T-helper 2 cell treated with Interferon-gamma antibody and Interleukin-4, amounts not matched to agents 100 ng/mL and 5 ng/mL, for 36 hours (primary cell): Measurements from ENCODE around the gene RACK1. TPM values are rescaled to one million over a fixed set of nuclear protein-coding genes. Genes with fewer than 3 reads are reported as not detected.
"Not testable (repeated sequence)": the region's sequence is repeated elsewhere in the genome, so short reads cannot be mapped to it uniquely, and the experiment has no call there.

Experiments
- intact Hi-C: fragments of 100-400 bp; cut with micrococcal nuclease; formaldehyde crosslinking; loops from one replicate; pipeline ENCODE4 v1.15.1; 2023
- total RNA-seq: library from RNA; stranded (reverse); gene quantifications from 2 replicates; pipeline ENCODE4 v1.2.3, GENCODE V29; 2022

Gene RACK1
- total RNA-seq: 1,850 and 1,865 TPM in 2 replicates

DNA sequence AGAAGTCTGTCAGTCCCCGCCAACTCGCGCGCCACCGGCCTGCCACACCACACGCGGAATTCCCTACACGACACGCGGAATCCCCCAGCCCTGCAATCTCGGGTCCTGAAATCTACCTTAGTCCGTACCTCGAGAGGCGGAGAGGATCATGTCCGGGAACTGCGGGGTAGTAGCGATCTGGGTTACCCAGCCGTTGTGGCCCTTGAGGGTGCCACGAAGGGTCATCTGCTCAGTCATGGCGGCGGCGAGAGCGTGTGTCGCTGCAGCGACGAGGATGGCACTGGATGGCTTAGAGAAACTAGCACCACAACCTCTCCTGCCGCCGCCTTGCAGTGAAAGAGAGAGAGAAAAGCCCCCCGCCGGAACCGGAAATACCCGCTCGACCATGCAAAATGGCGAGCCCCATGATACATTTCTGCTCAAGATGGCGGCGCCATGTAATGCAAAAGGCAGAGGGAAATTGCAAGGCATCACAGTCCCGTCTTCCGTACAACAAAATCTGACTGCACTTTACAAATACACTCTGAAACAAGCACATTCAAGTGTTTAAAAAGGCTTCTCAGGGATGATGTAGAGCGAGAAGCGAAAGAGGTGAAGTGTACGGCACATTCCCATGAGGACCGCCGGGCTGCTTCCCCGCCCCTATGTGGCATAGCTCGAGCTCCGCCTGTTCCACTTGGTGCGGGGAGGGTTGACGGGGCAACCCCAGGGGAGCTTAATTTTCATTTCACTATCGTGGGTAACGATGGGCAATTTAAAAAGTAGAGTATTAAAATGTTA is at the start of gene RACK1:
RACK1 (minus strand) TSS at position 343 of the 780 bp plus-strand sequence; CDS start at position 237, 106 bp downstream.
- intact Hi-C loops: loop anchor here (1.0 kb wide), 1 partner anchor 20 kb away; the partner anchor contains the start of gene TRIM41

DNA sequence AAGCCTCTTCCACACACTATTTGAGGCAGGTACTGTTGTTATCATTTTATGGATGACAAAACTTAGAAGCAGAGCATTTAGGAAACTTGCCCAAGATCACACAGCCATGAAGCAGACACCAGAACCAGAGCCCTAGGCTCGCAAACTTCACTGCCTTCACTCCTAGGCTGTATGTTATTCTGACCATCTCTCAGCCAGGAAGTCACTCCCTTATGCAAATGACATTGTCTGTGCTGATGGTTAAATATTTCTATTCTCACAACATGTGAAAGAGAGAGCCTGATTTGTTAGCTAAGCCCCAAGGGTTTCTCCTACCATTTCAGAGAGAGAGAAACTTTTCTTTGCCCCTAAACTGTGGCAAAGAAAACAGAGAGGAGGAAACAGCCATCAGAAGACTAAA is 43.6 kb upstream of the RACK1 start:
- intact Hi-C loops: not testable (repeated sequence)

DNA sequence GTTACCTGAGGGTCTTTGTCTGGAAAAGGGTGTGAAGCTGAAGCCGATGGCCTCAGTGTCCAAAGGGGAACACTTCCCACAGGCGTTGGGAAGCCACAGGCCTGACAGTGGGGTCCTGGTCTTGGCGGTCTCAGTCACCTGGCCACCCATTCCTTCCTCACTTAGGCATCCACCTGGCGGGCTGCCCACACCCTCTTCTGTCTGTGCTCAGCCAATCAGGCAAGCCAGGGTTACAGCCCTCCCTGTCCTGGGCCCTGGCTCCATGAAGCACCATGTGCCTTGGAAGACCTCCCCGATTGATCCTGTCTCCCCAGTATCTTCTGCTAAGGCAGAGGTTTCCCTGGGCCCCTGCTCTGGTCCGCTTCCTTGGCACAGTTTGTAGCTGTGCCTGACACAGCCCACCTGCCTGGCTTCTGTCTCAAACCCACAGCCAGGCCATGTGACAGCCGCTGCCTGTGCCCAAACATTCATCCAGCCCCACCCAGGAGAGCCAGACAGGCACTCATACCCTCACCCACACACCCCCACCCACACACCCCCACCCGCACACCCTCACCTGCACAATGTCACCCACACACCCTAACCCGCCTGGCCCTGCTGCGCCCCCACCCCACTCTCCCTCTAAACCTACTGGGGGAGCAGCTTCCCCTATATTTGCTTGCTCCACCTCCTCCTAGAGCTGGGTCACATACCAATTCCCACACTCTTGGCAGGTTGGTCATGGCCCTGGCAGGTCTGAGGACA is 42.4 kb upstream of the RACK1 start:
- intact Hi-C loops: not testable (repeated sequence)

DNA sequence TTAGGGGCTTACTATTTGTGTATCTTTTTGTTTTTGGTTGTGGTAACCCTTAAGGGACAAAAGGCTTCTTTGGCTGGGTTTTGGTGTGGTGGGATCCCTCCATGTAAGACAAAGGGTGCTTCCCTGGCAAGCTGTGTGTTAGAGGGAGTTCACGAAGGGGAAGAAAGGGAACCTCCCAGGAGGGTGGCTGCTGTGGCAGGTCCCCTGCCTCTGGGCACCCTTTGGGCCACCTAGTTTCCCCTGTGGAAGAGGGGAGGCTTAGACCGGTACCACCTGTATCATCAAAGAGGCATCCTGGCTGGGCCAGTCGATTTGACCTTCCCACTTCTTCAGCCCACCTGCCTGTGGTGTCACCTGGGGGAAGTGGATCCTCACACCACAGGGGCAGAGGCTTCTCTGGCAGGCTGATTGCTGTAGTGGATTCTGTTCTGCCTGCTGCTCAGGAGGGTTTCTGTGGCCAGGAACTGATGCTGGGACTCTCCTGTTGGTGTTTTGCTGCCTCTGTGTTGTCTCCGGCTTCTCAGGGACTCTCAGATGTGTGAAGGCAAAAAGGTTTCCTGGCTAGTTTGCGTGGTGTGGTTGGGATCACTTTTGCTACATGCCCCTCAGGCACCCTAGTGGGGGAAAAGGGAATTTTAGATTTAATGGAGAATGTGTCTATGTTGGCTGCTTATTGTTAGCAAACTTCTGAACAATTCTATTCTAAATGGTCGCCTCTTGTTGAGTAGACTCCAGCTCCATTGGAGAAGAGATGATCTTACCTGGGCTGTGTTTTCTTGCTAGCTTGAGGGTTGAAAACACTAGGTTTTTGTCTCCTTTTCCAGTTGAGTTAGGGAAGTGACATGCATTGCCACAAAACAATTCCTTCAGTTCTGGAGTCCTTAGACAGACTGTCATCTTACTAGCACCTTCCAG is 40.4 kb upstream of the RACK1 start:
- intact Hi-C loops: not testable (repeated sequence)

DNA sequence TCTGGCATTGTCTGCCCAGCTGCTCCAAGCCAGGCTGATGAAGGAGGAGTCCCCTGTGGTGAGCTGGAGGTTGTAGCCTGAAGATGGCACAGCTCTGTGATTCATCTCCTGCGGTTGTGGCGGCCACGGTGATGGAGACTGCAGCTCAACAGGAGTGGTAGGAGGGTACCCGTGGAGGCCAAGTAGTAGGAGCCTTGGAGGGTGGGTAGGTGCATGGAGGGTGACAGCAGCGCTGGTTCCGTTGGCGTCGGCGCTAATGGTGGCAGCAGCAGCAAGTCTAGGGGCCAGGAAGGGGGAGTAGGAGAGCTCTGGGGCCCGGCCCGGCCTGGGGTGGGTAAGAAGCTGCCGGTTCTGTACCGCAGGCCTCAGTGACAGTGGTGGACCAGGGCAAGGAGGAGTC is 39.6 kb upstream of the RACK1 start:
- intact Hi-C loops: no loop called here

DNA sequence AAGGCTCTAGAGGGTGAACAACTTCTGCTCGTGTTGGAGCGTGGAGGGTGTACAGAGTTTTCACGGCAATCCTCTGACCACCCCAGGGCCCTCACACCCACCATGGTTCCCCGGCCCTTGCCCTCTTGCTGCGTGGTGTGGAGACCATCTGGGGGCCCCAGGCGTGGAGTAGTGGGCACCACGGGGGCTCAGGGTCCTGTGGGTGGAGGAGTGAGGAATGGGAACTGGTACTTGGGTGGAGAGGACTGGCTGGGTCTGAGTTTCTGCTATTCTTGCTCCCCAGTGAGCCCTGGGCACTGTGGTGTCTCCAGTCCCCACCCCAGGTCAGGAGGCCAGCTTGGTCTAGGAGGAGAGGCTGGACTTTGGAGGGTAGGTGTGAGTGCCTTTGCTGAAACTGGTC is 39.2 kb upstream of the RACK1 start:
- intact Hi-C loops: no loop called here

DNA sequence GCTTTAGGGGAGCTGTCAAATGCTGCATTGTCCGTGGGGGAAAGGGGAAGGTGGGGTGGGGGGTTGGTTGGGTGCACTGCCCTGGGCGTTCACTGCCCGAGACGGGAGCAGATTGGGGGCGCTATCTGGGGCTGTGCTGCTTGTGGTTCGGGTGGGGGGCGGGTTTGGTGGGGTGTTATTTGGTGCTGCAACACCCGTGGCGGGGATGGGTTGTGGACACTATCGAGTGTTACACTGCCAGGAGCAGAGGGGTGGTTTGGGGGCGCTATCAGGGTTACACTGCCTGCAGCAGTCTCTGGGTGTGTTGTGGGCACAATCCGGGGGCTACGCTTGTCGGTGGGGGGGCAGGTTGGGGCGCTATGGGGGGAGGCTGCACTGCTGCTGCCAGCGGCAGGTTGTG is 38.7 kb upstream of the RACK1 start:
- intact Hi-C loops: not testable (repeated sequence)

DNA sequence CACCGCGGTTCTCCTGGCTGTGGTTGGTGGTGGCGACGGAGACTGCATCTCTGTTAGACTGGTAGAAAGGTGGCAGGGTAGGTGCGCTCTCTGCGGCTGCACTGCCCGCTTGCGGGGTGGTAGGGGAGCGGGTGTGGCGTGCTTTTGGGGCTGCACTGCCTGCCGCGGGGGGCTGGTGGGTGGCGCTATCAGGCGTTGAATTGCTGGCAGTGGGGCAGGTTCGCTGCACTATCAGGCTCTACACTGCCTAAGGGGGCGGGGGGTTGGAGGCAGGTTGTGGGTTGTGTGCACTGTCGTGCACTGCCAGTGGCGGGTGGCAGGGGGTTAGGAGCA is 38.2 kb upstream of the RACK1 start:
- intact Hi-C loops: no loop called here

DNA sequence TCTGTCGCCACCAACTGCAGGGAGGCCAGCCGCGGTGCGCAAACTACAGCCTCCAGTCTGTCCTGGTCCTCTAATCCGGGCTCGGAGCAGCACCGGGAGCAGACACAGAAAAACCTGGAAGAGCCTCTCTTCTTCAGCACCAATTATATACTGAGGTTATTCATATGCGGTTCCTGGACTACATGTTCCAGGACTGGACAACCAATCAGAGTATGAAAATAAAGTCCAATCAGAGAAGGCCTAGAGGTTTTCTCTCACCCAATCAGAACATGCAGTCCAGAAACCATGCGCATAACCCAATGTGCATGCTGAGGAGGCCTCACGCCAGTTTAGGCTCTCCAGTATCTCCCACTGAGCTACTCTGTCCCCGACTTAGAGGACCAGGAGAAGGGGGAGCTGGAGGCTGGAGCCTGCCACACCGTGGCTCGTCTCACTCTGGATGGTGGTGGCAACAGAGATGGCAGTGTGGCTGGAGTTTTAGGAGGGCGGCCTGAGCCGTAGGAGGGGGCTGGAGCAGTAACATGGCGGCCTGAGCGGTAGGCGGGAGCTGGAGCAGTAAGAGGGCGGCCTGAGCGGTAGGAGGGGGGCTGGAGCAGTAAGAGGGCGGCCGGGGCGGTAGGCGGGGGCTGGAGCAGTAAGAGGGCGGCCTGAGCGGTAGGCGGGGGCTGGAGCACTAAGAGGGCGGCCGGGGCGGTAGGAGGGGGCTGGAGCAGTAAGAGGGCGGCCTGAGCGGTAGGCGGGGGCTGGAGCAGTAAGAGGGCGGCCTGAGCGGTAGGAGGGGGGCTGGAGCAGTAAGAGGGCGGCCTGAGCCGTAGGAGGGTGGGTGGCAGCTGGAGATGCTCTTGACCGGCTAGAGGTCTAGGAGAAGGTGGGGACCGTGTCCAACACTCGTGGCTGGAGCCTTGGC is 37.6 kb upstream of the RACK1 start:
- intact Hi-C loops: no loop called here

DNA sequence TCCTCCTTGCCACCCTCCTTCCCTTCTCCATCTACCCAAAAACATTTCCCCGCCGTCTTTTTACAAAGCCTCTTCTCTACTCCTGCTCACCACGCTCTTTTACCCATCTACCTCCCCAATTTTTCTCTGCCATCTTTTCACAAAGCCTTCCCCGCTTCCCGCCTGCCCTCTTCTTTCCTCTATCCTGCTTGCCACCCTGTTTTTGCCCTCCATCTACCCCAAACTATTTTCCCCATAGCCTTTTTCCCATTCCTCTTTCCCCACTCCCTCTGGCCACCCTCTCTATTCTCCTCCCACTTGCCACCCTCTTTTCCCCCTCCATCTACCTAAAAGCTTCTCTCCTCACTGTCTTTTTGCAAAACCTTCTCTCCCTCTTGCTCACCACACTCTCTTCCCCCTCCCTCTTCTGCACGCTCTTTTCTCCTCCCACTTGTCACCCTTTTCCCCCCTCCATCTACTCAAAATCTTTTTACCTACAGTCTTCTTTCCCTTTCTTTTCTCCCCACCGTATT is 36.6 kb upstream of the RACK1 start:
- intact Hi-C loops: no loop called here

DNA sequence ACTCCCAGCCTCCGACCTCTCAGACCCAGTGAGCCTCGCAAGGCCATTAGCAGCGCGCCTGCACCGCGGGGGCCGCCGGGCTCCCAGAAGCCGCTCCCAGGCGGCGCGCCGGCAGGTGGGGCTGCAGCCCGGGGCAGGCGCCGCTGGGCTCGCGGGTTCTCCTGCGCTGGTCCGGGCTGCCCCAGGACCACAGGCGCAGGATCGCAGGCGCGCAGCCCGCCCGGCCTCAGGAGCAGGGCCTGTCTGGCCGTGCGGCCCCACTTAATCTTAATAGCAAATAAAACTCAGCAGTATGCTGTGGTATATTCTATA is 29.7 kb upstream of the RACK1 start:
- intact Hi-C loops: not testable (repeated sequence)

DNA sequence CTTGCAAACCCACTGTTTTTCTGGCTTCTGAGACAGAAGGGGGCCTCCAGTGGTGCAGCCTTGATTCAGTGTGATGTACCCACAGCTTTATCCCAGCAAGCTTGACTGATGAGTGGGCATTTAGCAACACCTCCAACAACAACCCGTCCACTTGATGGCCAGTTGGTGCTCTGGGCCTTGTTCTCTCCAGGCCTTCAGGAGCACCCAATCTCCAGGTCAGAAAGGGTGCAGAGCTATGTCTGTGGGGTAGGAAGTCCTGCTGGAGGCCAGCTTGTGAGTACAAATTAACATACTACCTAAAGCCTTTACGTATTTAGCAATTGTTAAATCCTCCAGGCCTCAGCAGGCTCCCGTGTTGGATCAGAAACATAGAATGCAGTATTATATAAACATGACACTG is 27.4 kb upstream of the RACK1 start:
- intact Hi-C loops: no loop called here

DNA sequence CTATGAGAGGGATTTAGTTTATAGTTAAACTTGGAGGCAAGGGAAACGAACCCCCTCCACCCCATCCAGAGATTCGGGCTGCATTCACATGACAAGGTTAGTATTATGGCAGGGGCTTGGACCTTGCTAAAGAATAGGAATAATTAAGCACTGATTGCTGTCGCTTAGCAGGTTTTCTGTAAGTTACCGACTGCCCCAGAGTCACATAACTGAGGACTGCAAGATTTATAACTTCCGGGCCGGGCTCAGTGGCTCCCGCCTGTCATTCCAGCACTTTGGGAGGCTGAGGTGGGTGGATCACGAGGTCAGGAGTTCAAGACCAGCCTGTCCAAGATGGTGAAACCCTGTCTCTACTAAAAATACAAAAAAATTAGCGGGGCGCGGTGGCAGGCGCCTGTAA is 24.2 kb upstream of the RACK1 start:
- intact Hi-C loops: loop anchor here (10.0 kb wide), 1 partner anchor 1713 kb away; the partner anchor contains the start of gene RUFY1

DNA sequence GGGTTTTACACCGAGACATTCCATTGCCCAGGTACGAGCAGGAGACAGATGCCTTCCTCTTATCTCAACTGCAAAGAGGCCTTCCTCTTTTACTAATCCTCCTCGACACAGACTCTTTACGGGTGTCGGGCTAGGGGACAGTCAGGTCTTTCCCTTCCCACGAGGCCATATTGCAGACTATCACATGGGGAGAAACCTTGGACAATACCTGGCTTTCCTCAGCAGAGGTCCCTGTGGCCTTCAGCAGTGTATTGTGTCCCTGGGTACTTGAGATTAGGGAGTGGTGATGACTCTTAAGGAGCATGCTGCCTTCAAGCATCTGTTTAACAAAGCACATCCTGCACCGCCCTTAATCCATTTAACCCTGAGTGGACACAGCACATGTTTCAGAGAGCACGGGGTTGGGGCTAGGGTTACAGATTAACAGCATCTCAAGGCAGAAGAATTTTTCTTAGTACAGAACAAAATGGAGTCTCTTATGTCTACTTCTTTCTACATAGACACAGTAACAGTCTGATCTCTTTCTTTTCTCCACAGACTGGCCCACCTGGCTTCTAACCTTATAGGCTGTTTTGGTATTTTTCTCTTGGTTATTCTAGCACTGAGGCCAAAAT is 23.7 kb upstream of the RACK1 start:
- intact Hi-C loops: loop anchor here (10.0 kb wide), 1 partner anchor 1713 kb away; the partner anchor contains the start of gene RUFY1

DNA sequence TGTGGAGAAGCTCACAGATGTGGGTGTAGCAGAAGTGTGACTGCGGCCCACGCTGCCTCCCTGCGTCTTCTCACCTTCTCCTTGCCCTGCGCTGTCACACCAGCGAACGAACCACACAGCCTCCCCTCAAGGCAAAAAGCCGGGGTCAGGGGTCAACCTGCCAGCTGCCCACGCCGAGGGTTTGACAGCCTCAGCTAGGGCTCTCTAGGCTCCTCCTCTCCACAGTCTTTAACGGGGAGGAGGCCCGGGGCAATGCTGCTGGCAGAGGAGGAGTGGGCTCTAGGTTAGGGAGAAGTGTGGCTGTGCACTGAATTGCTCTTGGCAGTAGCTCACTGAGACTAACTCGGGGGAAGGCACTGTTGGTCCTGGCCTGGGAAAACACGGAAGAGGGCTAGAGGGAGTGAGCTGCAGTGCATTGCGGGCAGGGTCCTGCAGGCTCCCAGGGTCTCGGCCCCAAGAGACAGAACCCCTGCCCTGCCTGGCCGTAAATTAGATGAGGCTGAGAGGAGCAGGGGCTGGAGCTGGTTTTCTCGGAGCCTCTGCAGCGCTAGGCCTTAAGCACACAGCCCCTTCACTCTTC is 21.5 kb upstream of the RACK1 start:
- intact Hi-C loops: loop anchor here (10.0 kb wide), 1 partner anchor 1710 kb away; the partner anchor contains the start of gene RUFY1

DNA sequence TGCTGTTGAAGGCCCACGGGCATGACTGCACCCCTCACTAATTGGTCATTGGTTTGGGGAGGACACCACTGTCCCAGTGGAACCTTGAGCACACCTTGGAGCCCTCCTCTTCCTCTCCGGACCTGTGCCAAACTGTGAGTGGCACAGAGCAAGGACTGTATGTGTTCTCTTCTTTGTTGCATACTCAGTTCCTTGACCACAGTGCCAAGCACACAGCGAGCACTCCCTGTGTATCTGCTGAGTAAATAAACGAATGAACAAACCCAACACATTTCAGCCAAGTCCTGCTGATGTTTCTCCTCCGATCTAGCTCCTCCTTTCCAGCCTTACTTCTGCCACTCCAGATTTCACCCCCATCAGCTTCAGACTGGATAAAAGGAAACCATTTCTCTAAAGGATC is 19.9 kb upstream of the RACK1 start:
- intact Hi-C loops: loop anchor here (5.0 to 10.0 kb wide), 3 partner anchors 56 to 1709 kb away; partner anchors contain the start of genes RUFY1, TRIM7 and ZFP62

DNA sequence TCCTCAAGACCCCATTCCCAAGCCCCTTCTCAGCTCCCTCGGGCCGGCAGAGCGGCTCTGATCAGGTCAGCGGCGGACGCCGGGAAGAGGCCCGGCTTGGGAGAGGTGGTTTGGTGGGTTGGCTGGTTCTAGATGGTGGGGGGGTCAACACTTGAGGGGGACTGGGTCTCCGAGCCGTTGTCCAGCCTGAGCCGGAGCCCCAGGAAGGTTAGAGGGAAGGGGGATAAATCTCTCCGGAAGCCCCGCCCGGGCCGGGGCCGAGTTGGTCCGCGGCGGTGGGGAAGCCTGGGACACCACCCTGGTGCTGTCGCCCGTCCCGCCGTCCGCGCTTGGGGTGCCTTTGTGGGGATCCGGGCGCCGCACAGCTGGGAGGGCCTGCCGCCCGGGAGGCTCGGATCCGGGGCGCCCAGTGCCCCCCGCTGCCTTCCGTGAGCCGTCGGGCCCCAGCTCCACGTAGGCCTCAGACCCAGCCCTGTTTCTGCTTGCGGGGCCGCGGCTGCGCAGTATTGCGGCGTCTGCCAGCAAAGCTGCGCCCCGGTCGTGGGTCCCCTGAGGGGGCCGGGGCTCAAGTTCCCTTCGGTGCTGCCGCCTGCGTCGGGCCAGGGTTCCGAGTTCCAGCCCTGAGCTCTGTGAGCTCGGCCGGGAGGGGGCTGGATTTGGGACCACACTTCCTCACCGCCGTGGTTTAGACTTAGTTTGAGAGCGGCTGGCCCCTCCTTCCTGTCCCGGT is 17.8 kb upstream of the RACK1 start:
- intact Hi-C loops: loop anchor here (1.0 to 10.0 kb wide), 6 partner anchors 38 to 1707 kb away; partner anchors contain the start of genes MGAT1, RUFY1, TRIM41 and TRIM7

DNA sequence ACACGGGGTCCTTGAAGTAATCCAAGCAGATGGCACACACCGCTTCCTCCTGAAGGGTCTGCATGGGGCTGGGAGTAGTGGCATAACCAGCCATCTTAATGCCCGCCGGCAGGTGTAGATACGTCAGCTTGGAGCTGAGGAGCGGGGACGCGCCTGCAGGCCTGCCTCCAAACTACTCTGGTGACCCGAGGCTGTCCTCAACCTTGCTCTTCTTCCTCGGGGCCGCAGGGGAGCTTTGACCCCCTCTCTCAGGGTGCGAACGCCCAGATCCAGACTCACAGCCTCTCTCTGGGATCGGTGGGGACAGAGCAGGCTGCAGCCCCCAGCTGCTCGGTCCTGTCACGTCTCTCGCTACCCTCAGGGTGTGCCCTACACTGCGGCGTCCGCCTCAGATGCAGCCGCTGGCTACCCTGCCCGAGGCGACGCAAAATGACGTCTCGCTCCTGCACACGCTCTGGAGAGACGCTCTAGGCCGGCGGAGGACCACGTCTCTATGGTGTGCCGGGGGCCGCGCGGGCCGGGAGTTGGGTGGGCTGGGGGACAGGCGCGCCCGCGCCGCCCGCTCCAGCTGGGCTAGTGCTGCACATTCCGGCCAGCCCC is 17.1 kb upstream of the RACK1 start, which contains the start of gene TRIM52:
TRIM52 (minus strand) TSS at position 424 of the 600 bp plus-strand sequence; CDS start at position 94, 330 bp downstream.
- intact Hi-C loops: loop anchor here (1.0 to 10.0 kb wide), 7 partner anchors 15 to 1706 kb away; partner anchors contain the start of genes MGAT1, RUFY1, TRIM41 and TRIM7
